HG02884 (cell line): Measurements from ENCODE around the gene TMEM8B.
"Not testable (repeated sequence)": the region's sequence is repeated elsewhere in the genome, so short reads cannot be mapped to it uniquely, and the experiment has no call there.

Experiments used
- ATAC-seq: cut with Tn5 transposase; IDR thresholded peaks from one replicate; pipeline ENCODE4 v1.9.1; 2021; ENCODE audit warnings: mild to moderate bottlenecking, moderate library complexity; ENCODE audit not compliant: unreplicated experiment

The TMEM8B gene

GRCh38 chr9:35905912-35906679, 77.1 kb downstream of the TMEM8B start, which contains the start of gene HRCT1:
Gene HRCT1 (plus strand): TSS chr9:35906202. CDS start chr9:35906288, 86 bp downstream.
- ATAC-seq = no peak

- ATAC-seq = no peak
These were observed 78.1 kb downstream of the TMEM8B start for GRCh38 chr9:35906923-35907699.

GRCh38 chr9:35907711-35908503, 78.9 kb downstream of the TMEM8B start:
- no peak for ATAC-seq

GRCh38 chr9:35908504-35909125, 79.6 kb downstream of the TMEM8B start:
- ATAC-seq = no peak

- ATAC-seq = no peak
These were observed 80.2 kb downstream of the TMEM8B start, which contains the start of gene SPAAR for GRCh38 chr9:35909274-35909673. Gene SPAAR (plus strand): TSS chr9:35909490. CDS start chr9:35910464, 974 bp downstream.

- ATAC-seq = no peak
These were observed 80.9 kb downstream of the TMEM8B start for GRCh38 chr9:35909687-35910612.

GRCh38 chr9:35910613-35911359, 81.8 kb downstream of the TMEM8B start:
- ATAC-seq = no peak

- ATAC-seq = no peak
These were observed 82.7 kb downstream of the TMEM8B start for GRCh38 chr9:35911690-35912089.

- no peak for ATAC-seq
These were observed 83.9 kb downstream of the TMEM8B start for GRCh38 chr9:35912791-35913400.

- not testable (repeated sequence) for ATAC-seq
These were observed 84.4 kb downstream of the TMEM8B start for GRCh38 chr9:35913429-35913828.

GRCh38 chr9:35914301-35914807, 85.3 kb downstream of the TMEM8B start:
- no peak for ATAC-seq
